ENCODE data around the gene RS1.
A peak's percentile ranks its signal among the peaks of the same experiment; 100 is the strongest.

Gene RS1

GRCh38 chrX:18674788-18675735, 3.2 kb upstream of the RS1 start:
- H3K27ac ChIP-seq (ENCODE audit: extremely low read depth, low read depth, low read length): peak overlapping the region; percentile 47; the same call in 1 of the 2 replicates
- CTCF ChIA-PET: interaction anchor here (0.5 to 1.0 kb wide), 2 partner anchors 13 to 126 kb away, joined by 3 to 5 read pairs; no protein-coding TSS in a partner anchor
- TF ChIP-seq ZBTB26 (tag by site-specific recombination; optimal IDR thresholded peaks at IDR 0.05) (peak; percentile 37), RBAK (tag by site-specific recombination; IDR thresholded peaks at IDR 0.05) (no peak), ZBTB8A (tag by site-specific recombination; IDR thresholded peaks at IDR 0.05) (peak; percentile 76), ZNF621 (tag by site-specific recombination; IDR thresholded peaks at IDR 0.05) (no peak), KLF7 (tag by site-specific recombination; IDR thresholded peaks at IDR 0.05; ENCODE audit: borderline replicate concordance) (no peak; the same call in 1 of the 2 replicates), SP7 (tag by site-specific recombination; IDR thresholded peaks at IDR 0.05) (peak; percentile 66; the same call in 1 of the 2 replicates), ZNF707 (tag by site-specific recombination; IDR thresholded peaks at IDR 0.05) (no peak), REPIN1 (tag by site-specific recombination; IDR thresholded peaks at IDR 0.05; ENCODE audit: low read depth) (no peak), ELK4 (IDR thresholded peaks at IDR 0.05; ENCODE audit: borderline replicate concordance, low read depth, low read length) (peak; percentile 97), PRDM1 (tag by site-specific recombination; IDR thresholded peaks at IDR 0.05) (no peak), TSHZ1 (tag by site-specific recombination; IDR thresholded peaks at IDR 0.05; ENCODE audit: borderline replicate concordance) (no peak), REST (tag by site-specific recombination; IDR thresholded peaks at IDR 0.05) (no peak), ZNF211 (tag by site-specific recombination; IDR thresholded peaks at IDR 0.05; ENCODE audit: low read depth) (no peak), HIC1 (tag by site-specific recombination; IDR thresholded peaks at IDR 0.05) (no peak), ZSCAN23 (tag by site-specific recombination; IDR thresholded peaks at IDR 0.05) (0 out of 2 replicates have a peak, but pooled peaks have one; percentile 29)
- TF ChIP-seq, protein P1, sequence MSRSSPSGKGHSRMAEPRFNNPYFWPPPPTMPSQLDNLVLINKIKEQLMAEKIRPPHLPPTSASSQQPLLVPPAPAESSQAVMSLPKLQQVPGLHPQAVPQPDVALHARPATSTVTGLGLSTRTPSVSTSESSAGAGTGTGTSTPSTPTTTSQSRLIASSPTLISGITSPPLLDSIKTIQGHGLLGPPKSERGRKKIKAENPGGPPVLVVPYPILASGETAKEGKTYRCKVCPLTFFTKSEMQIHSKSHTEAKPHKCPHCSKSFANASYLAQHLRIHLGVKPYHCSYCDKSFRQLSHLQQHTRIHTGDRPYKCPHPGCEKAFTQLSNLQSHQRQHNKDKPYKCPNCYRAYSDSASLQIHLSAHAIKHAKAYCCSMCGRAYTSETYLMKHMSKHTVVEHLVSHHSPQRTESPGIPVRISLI (tag by site-specific recombination; IDR thresholded peaks at IDR 0.05): peak; percentile 92; the same call in 1 of the 2 replicates
- TF ChIP-seq, protein P2, sequence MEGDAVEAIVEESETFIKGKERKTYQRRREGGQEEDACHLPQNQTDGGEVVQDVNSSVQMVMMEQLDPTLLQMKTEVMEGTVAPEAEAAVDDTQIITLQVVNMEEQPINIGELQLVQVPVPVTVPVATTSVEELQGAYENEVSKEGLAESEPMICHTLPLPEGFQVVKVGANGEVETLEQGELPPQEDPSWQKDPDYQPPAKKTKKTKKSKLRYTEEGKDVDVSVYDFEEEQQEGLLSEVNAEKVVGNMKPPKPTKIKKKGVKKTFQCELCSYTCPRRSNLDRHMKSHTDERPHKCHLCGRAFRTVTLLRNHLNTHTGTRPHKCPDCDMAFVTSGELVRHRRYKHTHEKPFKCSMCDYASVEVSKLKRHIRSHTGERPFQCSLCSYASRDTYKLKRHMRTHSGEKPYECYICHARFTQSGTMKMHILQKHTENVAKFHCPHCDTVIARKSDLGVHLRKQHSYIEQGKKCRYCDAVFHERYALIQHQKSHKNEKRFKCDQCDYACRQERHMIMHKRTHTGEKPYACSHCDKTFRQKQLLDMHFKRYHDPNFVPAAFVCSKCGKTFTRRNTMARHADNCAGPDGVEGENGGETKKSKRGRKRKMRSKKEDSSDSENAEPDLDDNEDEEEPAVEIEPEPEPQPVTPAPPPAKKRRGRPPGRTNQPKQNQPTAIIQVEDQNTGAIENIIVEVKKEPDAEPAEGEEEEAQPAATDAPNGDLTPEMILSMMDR (tag by site-specific recombination; IDR thresholded peaks at IDR 0.05): 0 out of 2 replicates have a peak, but pooled peaks have one; percentile 10
- TF ChIP-seq, protein P3, sequence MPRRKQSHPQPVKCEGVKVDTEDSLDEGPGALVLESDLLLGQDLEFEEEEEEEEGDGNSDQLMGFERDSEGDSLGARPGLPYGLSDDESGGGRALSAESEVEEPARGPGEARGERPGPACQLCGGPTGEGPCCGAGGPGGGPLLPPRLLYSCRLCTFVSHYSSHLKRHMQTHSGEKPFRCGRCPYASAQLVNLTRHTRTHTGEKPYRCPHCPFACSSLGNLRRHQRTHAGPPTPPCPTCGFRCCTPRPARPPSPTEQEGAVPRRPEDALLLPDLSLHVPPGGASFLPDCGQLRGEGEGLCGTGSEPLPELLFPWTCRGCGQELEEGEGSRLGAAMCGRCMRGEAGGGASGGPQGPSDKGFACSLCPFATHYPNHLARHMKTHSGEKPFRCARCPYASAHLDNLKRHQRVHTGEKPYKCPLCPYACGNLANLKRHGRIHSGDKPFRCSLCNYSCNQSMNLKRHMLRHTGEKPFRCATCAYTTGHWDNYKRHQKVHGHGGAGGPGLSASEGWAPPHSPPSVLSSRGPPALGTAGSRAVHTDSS (tag by site-specific recombination; IDR thresholded peaks at IDR 0.05): 0 out of 2 replicates have a peak, but pooled peaks have one; percentile 20

More at GRCh38 chrX:18674788-18675735, 3.2 kb upstream of the RS1 start:
- peak overlapping the region; percentile 66 for H3K4me3 ChIP-seq (ENCODE audit: low read depth, low read length)
- POLR2A ChIA-PET: no interaction called here
- H3K36me3 ChIP-seq (ENCODE audit: control insufficient read depth in 2 of 2, insufficient read depth in 1 of 2, low read length in 2 of 2): no peaks in the 10 kb centered on the region
- no peaks in the 10 kb centered on the region; the same call in 1 of the 2 replicates for H3K4me1 ChIP-seq (ENCODE audit: control insufficient read depth, insufficient read depth, low read length)
- H3K9me3 ChIP-seq (ENCODE audit: control insufficient read depth, insufficient read depth, low read depth, low read length): no peaks in the 10 kb centered on the region
